Right ventricle myocardium superior (tissue), 1 donor: ENCODE data around the gene EFR3B. TPM values are rescaled to one million over a fixed set of nuclear protein-coding genes. Genes with fewer than 3 reads are reported as not detected.
"Not testable (repeated sequence)": the region's sequence is repeated elsewhere in the genome, so short reads cannot be mapped to it uniquely, and the experiment has no call there.

ENCODE experiments used
- ATAC-seq: fragments of 200-7000 bp; cut with Tn5 transposase; one replicate; pipeline ENCODE4 v1.9.1; 2020; ENCODE audit warnings: mild to moderate bottlenecking; ENCODE audit not compliant: poor library complexity
- DNase-seq: peaks from one replicate; pipeline ENCODE4 v3.0.0-alpha.2; 2020
- intact Hi-C: fragments of 100-400 bp; cut with DNase I; formaldehyde crosslinking; loops from one replicate; pipeline ENCODE4 v1.11.2; 2022
- total RNA-seq: library from RNA; stranded (reverse); fragmentation: NEBNext Ultra II Directional; extraction: Animal tissue kit (Norgen Biotek cat#: 25700); gene quantifications from one replicate; pipeline ENCODE4 v1.2.1, GENCODE V29; 2021
- donor health status: DM: no; HTN: yes; CAD: no; lungs with severe emphysema.

Gene EFR3B
- total RNA-seq, 1 donor from 2014 or later: 3.8 TPM

- no peak for ATAC-seq
- DNase-seq: no peak
- intact Hi-C loops: no loop called here
Measured at GRCh38 chr2:25089605-25090315, 47.9 kb downstream of the EFR3B start.

GRCh38 chr2:25090801-25091200, 48.9 kb downstream of the EFR3B start:
- no peak for ATAC-seq

GRCh38 chr2:25091265-25091664, 49.4 kb downstream of the EFR3B start:
- intact Hi-C loops: no loop called here
- ATAC-seq (no peak), DNase-seq (no peak)

More at GRCh38 chr2:25090801-25091200, 48.9 kb downstream of the EFR3B start:
- DNase-seq: no peak
- intact Hi-C loops: no loop called here

- DNase-seq (no peak), ATAC-seq (peak; percentile 18)
- intact Hi-C loops: no loop called here
Measured at GRCh38 chr2:25098056-25098455, 56.2 kb downstream of the EFR3B start.

GRCh38 chr2:25098670-25099486, 57.0 kb downstream of the EFR3B start:
- DNase-seq (no peak), ATAC-seq (peak; percentile 85)
- intact Hi-C loops: no loop called here

GRCh38 chr2:25102352-25102751, 60.5 kb downstream of the EFR3B start:
- intact Hi-C loops, DNase-seq, ATAC-seq: not testable (repeated sequence)

GRCh38 chr2:25103287-25103871, 61.5 kb downstream of the EFR3B start:
- no peak for ATAC-seq
- no peak for DNase-seq
- intact Hi-C loops: no loop called here

GRCh38 chr2:25104736-25105135, 62.9 kb downstream of the EFR3B start:
- DNase-seq (no peak), ATAC-seq (no peak)
- intact Hi-C loops: no loop called here

GRCh38 chr2:25105336-25106085, 63.6 kb downstream of the EFR3B start:
- intact Hi-C loops: no loop called here
- no peak for DNase-seq
- no peak for ATAC-seq

- ATAC-seq: no peak
- DNase-seq: no peak
- intact Hi-C loops: no loop called here
Measured at GRCh38 chr2:25109822-25110221, 67.9 kb downstream of the EFR3B start.

GRCh38 chr2:25112113-25112512, 70.2 kb downstream of the EFR3B start:
- DNase-seq: no peak
- no peak for ATAC-seq
- intact Hi-C loops: no loop called here

GRCh38 chr2:25115249-25115883, 73.5 kb downstream of the EFR3B start:
- DNase-seq (no peak), ATAC-seq (no peak)
- intact Hi-C loops: no loop called here

GRCh38 chr2:25115902-25116301, 74.0 kb downstream of the EFR3B start:
- intact Hi-C loops: no loop called here
- DNase-seq (no peak), ATAC-seq (no peak)

GRCh38 chr2:25116956-25117355, 75.1 kb downstream of the EFR3B start:
- intact Hi-C loops: no loop called here

GRCh38 chr2:25119263-25119662, 77.4 kb downstream of the EFR3B start:
- ATAC-seq (no peak), DNase-seq (no peak)
- intact Hi-C loops: no loop called here

More at GRCh38 chr2:25116956-25117355, 75.1 kb downstream of the EFR3B start:
- ATAC-seq (no peak), DNase-seq (no peak)

- DNase-seq (no peak), ATAC-seq (no peak)
- intact Hi-C loops: loop anchor here (10.0 kb wide), 1 partner anchor 78 kb away; the partner anchor contains the start of gene EFR3B
Measured at GRCh38 chr2:25122367-25122766, 80.5 kb downstream of the EFR3B start.

- intact Hi-C loops: loop anchor here (10.0 kb wide), 1 partner anchor 79 kb away; the partner anchor contains the start of gene EFR3B
- ATAC-seq (no peak), DNase-seq (no peak)
Measured at GRCh38 chr2:25123682-25124081, 81.8 kb downstream of the EFR3B start.

GRCh38 chr2:25125189-25125588, 83.3 kb downstream of the EFR3B start:
- intact Hi-C loops: loop anchor here (10.0 kb wide), 1 partner anchor 80 kb away; the partner anchor contains the start of gene EFR3B
- no peak for DNase-seq
- no peak for ATAC-seq
